ENCODE results near the gene LCT.
"Not testable (repeated sequence)": the region's sequence is repeated elsewhere in the genome, so short reads cannot be mapped to it uniquely, and the experiment has no call there.

The LCT gene

DNA sequence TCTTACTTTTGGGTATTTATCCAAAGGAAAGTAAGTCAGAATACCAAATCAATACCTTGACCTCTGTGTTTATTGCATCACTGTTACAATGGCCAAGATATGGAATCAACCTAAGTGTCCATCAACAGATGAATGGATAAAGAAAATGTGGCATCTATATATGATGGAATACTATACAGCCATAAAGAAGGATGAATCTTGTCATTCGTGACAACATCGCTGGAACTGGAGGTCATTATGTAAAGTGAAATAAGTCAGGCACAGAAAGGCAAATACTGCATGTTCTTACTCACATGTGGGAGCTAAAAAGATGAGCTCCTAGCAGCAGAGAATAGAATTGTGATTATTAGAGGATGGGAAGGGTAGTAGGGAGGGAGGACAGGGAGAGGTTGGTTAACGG is 34.6 kb downstream of the LCT start:
- peaks cover 4% of the 10 kb centered on the region for H3K9me3 Mint-ChIP-seq
- H3K27me3 Mint-ChIP-seq: no peaks in the 10 kb centered on the region
- H3K4me3 Mint-ChIP-seq: no peak overlapping the region
- no peak overlapping the region for H3K27ac Mint-ChIP-seq (ENCODE audit: low read depth)
- H3K36me3 Mint-ChIP-seq (ENCODE audit: insufficient read depth): no peaks in the 10 kb centered on the region
- DNase-seq (ENCODE audit: low spot score in 2 of 2): no peak
- no peaks in the 10 kb centered on the region for H3K4me1 Mint-ChIP-seq
- no peak for ATAC-seq (replicated peaks; ENCODE audit: extremely low read depth, poor library complexity, severe bottlenecking)

DNA sequence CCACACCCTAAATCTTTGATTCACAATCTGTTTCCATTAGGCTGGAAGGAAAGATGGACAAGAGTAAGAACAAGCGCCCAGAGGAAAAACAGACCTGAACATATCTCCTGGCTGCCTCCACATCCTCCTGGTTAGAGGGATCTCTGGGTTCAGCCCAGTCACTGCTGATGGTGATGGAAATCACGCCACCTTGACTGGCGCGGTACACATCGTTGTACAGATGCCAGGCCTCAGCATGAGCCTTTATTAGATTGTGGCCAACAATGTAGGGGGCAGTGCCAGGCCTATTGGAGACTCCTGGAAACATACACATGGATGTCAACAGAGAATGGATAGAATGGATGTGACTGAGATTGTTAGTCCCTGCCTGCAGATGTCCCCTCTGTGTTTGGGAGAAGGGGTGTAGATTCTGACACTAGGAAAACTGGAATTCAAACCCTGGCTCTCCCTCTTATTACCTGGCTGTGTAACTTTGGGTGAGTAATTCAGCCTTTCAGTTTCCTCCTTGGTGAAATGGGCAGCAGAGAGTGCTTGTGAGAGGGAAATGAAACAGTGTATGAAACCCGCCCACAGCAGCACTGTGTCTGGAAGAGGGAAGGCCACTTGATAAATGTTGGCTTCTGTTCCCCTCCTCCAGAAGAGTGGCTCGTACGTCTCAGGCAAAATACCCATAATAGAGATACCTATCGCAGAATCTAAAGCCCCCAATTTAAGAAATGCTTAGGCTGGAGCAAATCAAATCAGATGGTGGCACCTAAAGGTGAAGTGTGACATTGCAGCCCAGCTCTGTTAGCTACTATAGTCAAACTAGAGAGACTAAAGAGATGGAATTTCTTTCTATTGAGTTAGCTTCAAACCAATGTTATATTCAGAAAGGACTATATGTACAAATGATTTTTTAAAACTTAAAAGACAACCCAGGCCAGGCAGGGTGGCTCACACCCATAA is 36.2 kb downstream of the LCT start:
- no peak for DNase-seq (ENCODE audit: low spot score in 2 of 2)
- Mint-ChIP-seq H3K4me1 (no peaks in the 10 kb centered on the region), H3K27ac (ENCODE audit: low read depth) (no peak overlapping the region), H3K36me3 (ENCODE audit: insufficient read depth) (no peaks in the 10 kb centered on the region), H3K27me3 (no peaks in the 10 kb centered on the region), H3K9me3 (peaks cover 4% of the 10 kb centered on the region), H3K4me3 (no peak overlapping the region)
- ATAC-seq (replicated peaks; ENCODE audit: extremely low read depth, poor library complexity, severe bottlenecking): no peak

- Mint-ChIP-seq H3K9me3 (peaks cover 4% of the 10 kb centered on the region), H3K27me3 (no peaks in the 10 kb centered on the region), H3K4me3 (no peak overlapping the region), H3K27ac (ENCODE audit: low read depth) (no peak overlapping the region), H3K4me1 (no peaks in the 10 kb centered on the region), H3K36me3 (ENCODE audit: insufficient read depth) (peaks cover 1% of the 10 kb centered on the region)
- DNase-seq (ENCODE audit: low spot score in 2 of 2) (no peak), ATAC-seq (replicated peaks; ENCODE audit: extremely low read depth, poor library complexity, severe bottlenecking) (no peak)
Measured at GRCh38 chr2:135799738-135800137, 37.2 kb downstream of the LCT start.

GRCh38 chr2:135798762-135799161 is 38.2 kb downstream of the LCT start:
- H3K27ac Mint-ChIP-seq (ENCODE audit: low read depth): no peak overlapping the region
- ATAC-seq (replicated peaks; ENCODE audit: extremely low read depth, poor library complexity, severe bottlenecking) (no peak), DNase-seq (ENCODE audit: low spot score in 2 of 2) (no peak)
- no peak overlapping the region for H3K4me3 Mint-ChIP-seq
- no peaks in the 10 kb centered on the region for H3K27me3 Mint-ChIP-seq
- peaks cover 4% of the 10 kb centered on the region for H3K9me3 Mint-ChIP-seq
- H3K4me1 Mint-ChIP-seq: no peaks in the 10 kb centered on the region
- peaks cover 1% of the 10 kb centered on the region for H3K36me3 Mint-ChIP-seq (ENCODE audit: insufficient read depth)

DNA sequence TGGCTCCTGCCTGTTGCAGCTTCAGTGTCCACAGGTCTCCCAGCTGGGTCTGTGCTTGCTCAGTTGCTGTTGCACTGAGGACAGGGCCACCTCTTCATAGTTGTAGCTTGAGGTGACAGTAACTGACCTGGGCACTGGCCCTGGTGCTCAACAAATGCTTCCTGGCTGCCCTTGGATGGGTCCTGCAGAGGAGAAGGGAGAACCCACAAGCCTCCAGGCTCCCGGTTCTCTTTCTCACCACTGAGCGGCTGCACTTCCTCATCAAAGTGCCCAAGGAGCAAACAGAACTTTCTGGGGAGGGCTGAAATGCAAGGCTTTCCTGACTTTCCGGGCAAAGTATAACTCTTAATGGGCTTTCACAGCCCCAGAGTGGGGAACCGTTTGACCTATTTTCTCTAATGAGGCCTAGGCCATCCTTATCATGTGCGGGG is 38.7 kb downstream of the LCT start:
- Mint-ChIP-seq H3K9me3 (peaks cover 4% of the 10 kb centered on the region), H3K27ac (ENCODE audit: low read depth) (no peak overlapping the region), H3K36me3 (ENCODE audit: insufficient read depth) (peaks cover 1% of the 10 kb centered on the region), H3K4me3 (no peak overlapping the region), H3K4me1 (no peaks in the 10 kb centered on the region), H3K27me3 (no peaks in the 10 kb centered on the region)
- DNase-seq (ENCODE audit: low spot score in 2 of 2) (no peak), ATAC-seq (replicated peaks; ENCODE audit: extremely low read depth, poor library complexity, severe bottlenecking) (no peak)

- ATAC-seq (replicated peaks; ENCODE audit: extremely low read depth, poor library complexity, severe bottlenecking): peak; percentile 69
- Mint-ChIP-seq H3K27me3 (no peaks in the 10 kb centered on the region), H3K4me1 (no peaks in the 10 kb centered on the region), H3K27ac (ENCODE audit: low read depth) (no peak overlapping the region), H3K4me3 (no peak overlapping the region), H3K36me3 (ENCODE audit: insufficient read depth) (peaks cover 1% of the 10 kb centered on the region), H3K9me3 (peaks cover 4% of the 10 kb centered on the region)
- peak; percentile 58 to 63 for DNase-seq (ENCODE audit: low spot score in 2 of 2)
Measured at GRCh38 chr2:135797497-135798274, 39.3 kb downstream of the LCT start.

GRCh38 chr2:135796606-135797005 is 40.4 kb downstream of the LCT start:
- no peaks in the 10 kb centered on the region for H3K9me3 Mint-ChIP-seq
- no peaks in the 10 kb centered on the region for H3K27me3 Mint-ChIP-seq
- ATAC-seq (replicated peaks; ENCODE audit: extremely low read depth, poor library complexity, severe bottlenecking) (no peak), DNase-seq (ENCODE audit: low spot score in 2 of 2) (no peak)
- no peak overlapping the region for H3K4me3 Mint-ChIP-seq
- H3K4me1 Mint-ChIP-seq: peaks cover 4% of the 10 kb centered on the region
- no peak overlapping the region for H3K27ac Mint-ChIP-seq (ENCODE audit: low read depth)
- H3K36me3 Mint-ChIP-seq (ENCODE audit: insufficient read depth): peaks cover 1% of the 10 kb centered on the region

- H3K9me3 Mint-ChIP-seq; H3K4me3 Mint-ChIP-seq; ATAC-seq (replicated peaks; ENCODE audit: extremely low read depth, poor library complexity, severe bottlenecking); H3K36me3 Mint-ChIP-seq (ENCODE audit: insufficient read depth); H3K27ac Mint-ChIP-seq (ENCODE audit: low read depth); DNase-seq (ENCODE audit: low spot score in 2 of 2); H3K4me1 Mint-ChIP-seq; H3K27me3 Mint-ChIP-seq: not testable (repeated sequence)
Measured at GRCh38 chr2:135795641-135796040, 41.3 kb downstream of the LCT start.

GRCh38 chr2:135792401-135793150 is 44.4 kb downstream of the LCT start:
- DNase-seq (ENCODE audit: low spot score in 2 of 2) (no peak), ATAC-seq (replicated peaks; ENCODE audit: extremely low read depth, poor library complexity, severe bottlenecking) (peak; percentile 55)
- peaks cover 1% of the 10 kb centered on the region for H3K36me3 Mint-ChIP-seq (ENCODE audit: insufficient read depth)
- no peaks in the 10 kb centered on the region for H3K27me3 Mint-ChIP-seq
- no peak overlapping the region for H3K27ac Mint-ChIP-seq (ENCODE audit: low read depth)
- no peaks in the 10 kb centered on the region for H3K9me3 Mint-ChIP-seq
- H3K4me1 Mint-ChIP-seq: peaks cover 8% of the 10 kb centered on the region
- no peak overlapping the region for H3K4me3 Mint-ChIP-seq

GRCh38 chr2:135791418-135792190 is 45.4 kb downstream of the LCT start:
- H3K27me3 Mint-ChIP-seq: no peaks in the 10 kb centered on the region
- no peak overlapping the region for H3K27ac Mint-ChIP-seq (ENCODE audit: low read depth)

GRCh38 chr2:135790423-135790822 is 46.6 kb downstream of the LCT start:
- Mint-ChIP-seq H3K27me3 (no peaks in the 10 kb centered on the region), H3K4me3 (no peak overlapping the region), H3K9me3 (no peaks in the 10 kb centered on the region), H3K36me3 (ENCODE audit: insufficient read depth) (peaks cover 11% of the 10 kb centered on the region), H3K27ac (ENCODE audit: low read depth) (no peak overlapping the region), H3K4me1 (peaks cover 8% of the 10 kb centered on the region)
- DNase-seq (ENCODE audit: low spot score in 2 of 2): no peak
- no peak for ATAC-seq (replicated peaks; ENCODE audit: extremely low read depth, poor library complexity, severe bottlenecking)

More at GRCh38 chr2:135791418-135792190, 45.4 kb downstream of the LCT start:
- ATAC-seq (replicated peaks; ENCODE audit: extremely low read depth, poor library complexity, severe bottlenecking): no peak
- Mint-ChIP-seq H3K4me3 (no peak overlapping the region), H3K36me3 (ENCODE audit: insufficient read depth) (peaks cover 2% of the 10 kb centered on the region), H3K9me3 (no peaks in the 10 kb centered on the region), H3K4me1 (peaks cover 8% of the 10 kb centered on the region)
- DNase-seq (ENCODE audit: low spot score in 2 of 2): no peak

DNA sequence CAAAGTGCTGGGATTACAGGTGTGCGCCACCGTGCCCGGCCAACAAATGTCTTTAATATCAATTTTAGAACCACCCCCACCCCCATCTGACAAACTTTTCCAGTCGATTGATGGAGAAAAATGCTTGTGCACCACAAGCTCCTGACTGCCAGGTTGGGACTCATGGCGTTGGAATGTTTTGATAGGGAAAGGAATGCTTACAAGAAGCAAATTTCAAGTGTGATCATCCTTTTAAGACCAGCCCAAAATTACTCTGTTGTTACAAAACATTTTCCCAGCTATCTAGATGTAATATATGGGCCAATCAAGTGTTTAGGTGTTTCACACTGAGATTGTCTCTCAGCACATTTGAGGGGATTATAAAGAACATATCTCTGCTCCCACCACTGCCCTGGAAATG is 50.2 kb downstream of the LCT start:
- no peak for DNase-seq (ENCODE audit: low spot score in 2 of 2)
- ATAC-seq (replicated peaks; ENCODE audit: extremely low read depth, poor library complexity, severe bottlenecking): no peak
- H3K9me3 Mint-ChIP-seq: no peaks in the 10 kb centered on the region

More for the DNA sequence above, 50.2 kb downstream of the LCT start:
- peaks cover 6% of the 10 kb centered on the region for H3K4me1 Mint-ChIP-seq
- H3K27ac Mint-ChIP-seq (ENCODE audit: low read depth): no peak overlapping the region
- peaks cover 41% of the 10 kb centered on the region for H3K36me3 Mint-ChIP-seq (ENCODE audit: insufficient read depth)
- H3K27me3 Mint-ChIP-seq: no peaks in the 10 kb centered on the region
- no peak overlapping the region for H3K4me3 Mint-ChIP-seq

All from central memory CD8-positive, alpha-beta T cell (primary cell).